HG02870 (cell line): ENCODE results near the gene HES6.
"Not testable (repeated sequence)": the region's sequence is repeated elsewhere in the genome, so short reads cannot be mapped to it uniquely, and the experiment has no call there.

Source experiments
- ATAC-seq: cut with Tn5 transposase; IDR thresholded peaks from one replicate; pipeline ENCODE4 v1.9.1; 2021; ENCODE audit warnings: mild to moderate bottlenecking, moderate library complexity; ENCODE audit not compliant: unreplicated experiment

HES6 gene

GRCh38 chr2:238274152-238274865 is 34.5 kb upstream of the HES6 start:
- no peak for ATAC-seq

- not testable (repeated sequence) for ATAC-seq
Measured at GRCh38 chr2:238273433-238273832, 33.6 kb upstream of the HES6 start.

GRCh38 chr2:238272156-238272555 is 32.3 kb upstream of the HES6 start:
- ATAC-seq, result no peak

GRCh38 chr2:238271686-238272085 is 31.8 kb upstream of the HES6 start:
- ATAC-seq, result not testable (repeated sequence)

DNA sequence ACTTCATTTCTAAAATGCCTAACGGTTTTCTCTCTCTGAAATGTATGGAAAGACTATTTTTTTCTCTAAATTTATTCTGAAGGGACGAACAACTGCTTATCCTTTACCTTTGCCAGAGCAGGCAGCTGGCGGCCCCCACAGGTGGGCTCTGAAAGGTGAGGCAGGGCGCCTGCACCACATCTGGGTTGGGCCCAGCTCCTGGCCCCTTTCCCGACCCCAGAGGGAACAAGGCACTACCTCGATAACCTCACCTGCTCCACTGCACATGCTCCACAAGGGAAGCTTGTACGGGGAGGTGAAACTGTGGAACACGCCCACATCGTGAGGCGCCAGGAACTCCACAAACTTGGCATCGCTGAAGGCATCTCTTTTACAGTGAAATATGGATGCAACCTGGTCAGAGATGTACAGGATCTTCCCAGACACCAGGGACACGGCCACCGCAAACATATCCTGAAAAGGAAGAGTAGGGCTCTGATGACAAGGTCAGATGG is 31.3 kb upstream of the HES6 start:
- no peak for ATAC-seq

DNA sequence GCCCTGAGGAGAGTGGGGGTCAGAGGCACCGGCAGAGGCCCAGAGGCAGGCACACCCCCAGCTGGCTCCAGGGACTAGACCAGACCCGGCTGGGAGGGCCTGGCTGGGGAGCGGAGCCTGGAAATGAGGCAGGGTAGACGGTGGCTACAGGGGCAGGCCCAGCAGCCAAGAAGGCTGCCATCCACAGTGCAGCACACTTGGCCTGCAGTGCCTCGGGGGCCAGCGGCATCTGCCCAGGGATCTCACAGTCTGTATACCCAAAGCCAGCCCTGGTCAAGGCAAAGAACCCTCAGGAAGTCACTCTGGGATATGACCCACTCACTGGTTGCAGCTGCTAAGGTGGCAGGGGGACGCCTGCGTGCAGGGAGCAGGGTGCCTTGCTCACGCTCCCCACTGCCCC is 30.8 kb upstream of the HES6 start:
- no peak for ATAC-seq

DNA sequence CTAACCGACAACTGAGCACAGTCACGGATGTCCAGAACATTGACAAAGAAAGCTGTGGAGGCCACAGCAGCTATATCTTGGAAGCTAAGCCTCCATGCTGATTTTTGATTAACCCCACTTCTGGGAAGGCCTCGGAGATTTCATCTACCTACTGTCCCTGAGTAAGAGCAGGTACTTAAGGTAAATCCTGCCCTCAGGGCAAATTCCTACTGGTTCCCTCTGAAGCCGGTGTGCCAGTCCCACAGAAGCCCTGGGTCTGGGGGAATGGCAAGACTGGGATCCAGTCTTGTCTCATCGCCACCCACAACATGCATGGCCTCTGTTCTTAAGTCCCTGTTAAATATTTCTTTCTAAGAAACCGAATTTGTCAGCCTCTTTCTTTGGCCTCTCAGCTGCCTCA is 29.9 kb upstream of the HES6 start:
- no peak for ATAC-seq

DNA sequence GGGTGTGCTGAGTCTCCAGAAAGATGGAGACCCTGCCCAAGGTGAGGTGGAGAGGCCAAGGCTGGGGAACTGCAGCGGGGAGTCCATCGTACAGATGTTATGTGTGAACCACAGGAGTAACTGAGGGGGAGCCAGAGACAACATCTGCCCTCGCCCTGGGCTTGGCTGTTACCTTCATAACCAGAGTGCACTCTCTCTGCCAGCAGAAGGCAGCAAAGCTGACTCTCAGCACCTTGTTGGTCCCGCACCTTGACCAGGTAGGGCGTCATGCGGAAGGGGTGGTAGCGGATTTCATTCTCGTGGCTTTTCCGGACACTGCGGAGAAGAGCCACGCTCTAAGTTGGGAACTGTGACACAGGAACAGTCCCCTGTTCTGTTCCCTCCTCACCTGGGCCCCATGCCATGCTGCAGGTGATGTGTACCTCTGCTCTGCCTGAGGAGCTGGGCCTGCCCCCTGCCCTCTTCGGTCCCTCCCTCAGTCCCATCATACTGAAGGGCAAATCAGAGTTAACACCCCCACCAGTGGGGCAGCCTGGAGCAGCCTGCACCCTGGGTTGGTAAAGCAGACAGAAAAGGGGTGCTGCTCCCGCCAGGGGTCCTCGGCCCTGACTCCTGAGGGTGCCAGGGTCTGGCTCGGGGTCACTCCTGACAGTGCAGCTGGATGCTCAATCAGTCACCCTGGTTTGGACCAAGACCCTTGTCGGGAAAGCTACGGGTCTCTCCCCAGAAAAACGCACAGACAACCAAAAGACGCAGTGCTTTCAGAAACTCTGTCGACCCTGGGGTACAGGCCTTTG is 28.2 kb upstream of the HES6 start:
- no peak for ATAC-seq

DNA sequence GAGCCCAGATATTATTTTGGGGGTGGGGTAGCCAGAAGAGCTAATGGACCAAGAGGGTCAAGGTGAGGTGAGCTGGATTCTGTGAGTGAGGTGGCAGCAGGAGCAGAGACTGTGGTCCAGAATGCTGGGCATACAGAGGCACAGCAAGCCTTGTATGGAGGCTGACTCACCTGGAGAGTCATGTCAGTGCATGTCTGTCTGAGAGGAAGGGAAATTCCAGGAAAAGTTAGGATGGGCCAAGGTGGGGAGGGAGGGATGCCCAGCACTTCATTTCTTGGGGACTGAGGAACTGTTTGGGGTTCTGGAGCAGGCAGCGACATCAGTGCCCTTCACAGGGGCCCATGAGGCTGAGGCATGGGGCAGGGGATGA is 27.5 kb upstream of the HES6 start:
- no peak for ATAC-seq

- ATAC-seq, result no peak
Measured at GRCh38 chr2:238265605-238266004, 25.8 kb upstream of the HES6 start.

- ATAC-seq, result no peak
Measured at GRCh38 chr2:238264072-238264460, 24.2 kb upstream of the HES6 start.

- ATAC-seq, result no peak
Measured at GRCh38 chr2:238263204-238264071, 23.6 kb upstream of the HES6 start.

GRCh38 chr2:238262496-238263122 is 22.8 kb upstream of the HES6 start:
- ATAC-seq, result no peak

- no peak for ATAC-seq
Measured at GRCh38 chr2:238261718-238262375, 22.0 kb upstream of the HES6 start.

GRCh38 chr2:238260883-238261282 is 21.0 kb upstream of the HES6 start:
- no peak for ATAC-seq

DNA sequence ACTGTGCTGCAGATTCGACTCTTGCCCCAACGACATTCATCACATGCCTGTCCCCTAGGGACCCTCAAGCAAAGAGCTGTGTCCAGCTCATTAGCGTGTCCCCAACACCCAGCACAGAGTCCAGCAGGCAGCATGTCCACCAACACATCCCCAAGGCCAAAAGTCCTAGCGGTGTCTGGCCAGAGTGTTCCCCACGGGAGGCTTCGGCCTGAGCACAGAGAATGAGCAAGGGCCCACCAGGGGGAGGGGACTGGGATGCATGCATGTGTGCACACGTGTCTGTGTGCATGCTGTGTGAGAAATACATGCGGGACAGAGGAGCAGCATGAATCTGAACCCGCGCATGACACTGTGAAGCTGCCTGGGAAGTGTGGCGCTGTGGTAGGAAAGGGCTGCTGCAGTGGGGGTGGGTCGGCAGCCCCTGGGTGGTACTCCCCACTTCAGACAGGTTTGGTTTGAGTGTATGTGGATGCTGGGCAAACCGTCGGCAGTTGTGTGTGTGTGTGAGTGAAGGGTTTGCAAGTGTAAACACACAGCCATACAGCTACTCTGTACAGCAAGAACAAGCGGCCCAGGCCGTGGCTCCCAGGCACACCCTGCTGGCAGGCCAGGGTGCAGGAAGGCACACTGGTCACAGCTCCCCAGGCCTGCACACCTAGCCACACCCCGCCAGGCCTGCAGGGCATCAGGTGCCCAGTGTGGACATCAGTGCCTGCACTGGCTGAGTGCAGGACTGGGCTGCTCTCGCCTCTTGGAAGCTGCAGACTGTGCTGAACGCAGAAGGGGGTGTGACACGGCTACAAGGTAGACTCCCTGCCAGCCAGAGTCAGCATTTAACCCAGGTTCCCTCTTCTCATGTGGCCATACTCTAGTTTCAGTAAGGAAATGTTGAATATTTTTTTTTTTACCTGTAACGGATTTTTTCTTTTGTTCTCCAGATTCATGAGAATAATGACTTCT is 19.5 kb upstream of the HES6 start:
- ATAC-seq, result no peak

GRCh38 chr2:238257786-238258700 is 18.2 kb upstream of the HES6 start:
- no peak for ATAC-seq

DNA sequence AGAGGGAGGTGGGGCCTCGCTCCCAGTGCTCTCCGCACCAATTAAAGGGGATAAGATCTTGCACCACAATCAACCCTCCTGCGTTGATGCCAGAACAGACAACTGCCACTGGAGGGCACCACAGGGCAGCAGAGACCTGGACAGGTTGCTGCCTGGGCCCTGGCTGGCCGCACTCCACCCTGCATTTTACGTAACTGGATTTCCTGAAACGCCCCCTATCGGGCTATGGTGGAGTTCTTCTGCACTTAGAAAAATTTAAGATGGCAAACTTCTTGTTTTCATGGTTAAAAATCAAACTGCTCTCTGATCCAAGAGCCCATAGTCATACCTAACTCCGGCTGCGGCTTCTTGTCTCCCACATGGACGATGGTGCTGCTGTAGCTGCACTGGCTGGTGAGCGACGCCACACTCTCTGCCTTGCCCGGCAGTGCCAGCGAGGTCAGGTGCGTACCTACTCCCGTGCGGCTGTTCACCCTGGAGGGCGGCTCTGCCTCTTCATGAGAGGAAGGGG is 16.8 kb upstream of the HES6 start:
- ATAC-seq, result no peak
